Neutrophil (primary cell): ENCODE results near the gene CTNND2.

Experiments used
- H3K27ac ChIP-seq: fragments of 200-600 bp; sonication (generic); 2 replicates; pipeline ENCODE4 v1.5.1; 2016; ENCODE audit warnings: mild to moderate bottlenecking, moderate library complexity
- H3K27me3 ChIP-seq: fragments of 200-600 bp; sonication (generic); 2 replicates; pipeline ENCODE4 v1.6.0; 2016; ENCODE audit warnings: mild to moderate bottlenecking
- H3K36me3 ChIP-seq: fragments of 200-600 bp; sonication (generic); 2 replicates; pipeline ENCODE4 v1.5.1; 2017
- H3K4me1 ChIP-seq, 2 experiments: fragments of 200-600 bp in 1 of 2; sonication (generic) in 1 of 2; 1 replicate in 1 of 2; 2 replicates in 1 of 2; pipeline versions ENCODE4 v1.5.1 to v1.6.1; 2013 to 2016; ENCODE audit warnings: low read depth in 1 of 2, low read length in 1 of 2, mild to moderate bottlenecking in 1 of 2, moderate library complexity in 1 of 2; ENCODE audit not compliant: control insufficient read depth in 1 of 2, insufficient read depth in 1 of 2
- H3K4me3 ChIP-seq, 2 experiments: fragments of 200-600 bp in 1 of 2; sonication (generic) in 1 of 2; 1 replicate in 1 of 2; 2 replicates in 1 of 2; pipeline ENCODE4 v1.5.1; 2013 to 2016; ENCODE audit warnings: low read depth in 1 of 2, low read length in 1 of 2, mild to moderate bottlenecking in 1 of 2, moderate library complexity in 1 of 2
- H3K9me3 ChIP-seq: fragments of 200-600 bp; sonication (generic); 2 replicates; pipeline ENCODE4 v1.5.1; 2016
- CTCF ChIP-seq: fragments of 200-600 bp; sonication (generic); IDR thresholded peaks from 2 replicates; pipeline ENCODE4 v1.5.1; 2016; ENCODE audit warnings: antibody characterized with exemption

CTNND2 gene

GRCh38 chr5:11894992-11895391, 9.3 kb downstream of the CTNND2 start:
- Histone ChIP-seq H3K4me3 (no peak overlapping the region), H3K4me1 (no peaks in the 10 kb centered on the region), H3K36me3 (no peaks in the 10 kb centered on the region), H3K27ac (no peak overlapping the region), H3K9me3 (no peaks in the 10 kb centered on the region), H3K27me3 (no peaks in the 10 kb centered on the region)
- no peak for TF ChIP-seq CTCF

GRCh38 chr5:11892832-11893231, 11.4 kb downstream of the CTNND2 start:
- H3K27ac ChIP-seq: no peak overlapping the region
- H3K9me3 ChIP-seq: no peaks in the 10 kb centered on the region
- no peak overlapping the region for H3K4me3 ChIP-seq
- no peaks in the 10 kb centered on the region for H3K36me3 ChIP-seq
- H3K4me1 ChIP-seq: no peaks in the 10 kb centered on the region
- TF ChIP-seq CTCF: no peak
- H3K27me3 ChIP-seq: no peaks in the 10 kb centered on the region

- no peaks in the 10 kb centered on the region for H3K27me3 ChIP-seq
- TF ChIP-seq CTCF: no peak
- H3K4me3 ChIP-seq: no peak overlapping the region
- no peak overlapping the region for H3K27ac ChIP-seq
- H3K4me1 ChIP-seq: no peaks in the 10 kb centered on the region
- H3K9me3 ChIP-seq: no peaks in the 10 kb centered on the region
- H3K36me3 ChIP-seq: no peaks in the 10 kb centered on the region
These were observed 13.5 kb downstream of the CTNND2 start for GRCh38 chr5:11890777-11891176.

- H3K4me1 ChIP-seq: no peaks in the 10 kb centered on the region
- no peaks in the 10 kb centered on the region for H3K9me3 ChIP-seq
- no peaks in the 10 kb centered on the region for H3K27me3 ChIP-seq
- no peak overlapping the region for H3K27ac ChIP-seq
- no peak for TF ChIP-seq CTCF
- H3K4me3 ChIP-seq: no peak overlapping the region
- no peaks in the 10 kb centered on the region for H3K36me3 ChIP-seq
These were observed 16.0 kb downstream of the CTNND2 start for GRCh38 chr5:11888221-11888620.

GRCh38 chr5:11878814-11879213, 25.4 kb downstream of the CTNND2 start:
- Histone ChIP-seq H3K27ac (no peak overlapping the region), H3K4me1 (no peaks in the 10 kb centered on the region), H3K27me3 (no peaks in the 10 kb centered on the region), H3K9me3 (no peaks in the 10 kb centered on the region), H3K36me3 (no peaks in the 10 kb centered on the region), H3K4me3 (no peak overlapping the region)
- no peak for TF ChIP-seq CTCF

- no peaks in the 10 kb centered on the region for H3K9me3 ChIP-seq
- H3K27ac ChIP-seq: no peak overlapping the region
- H3K4me3 ChIP-seq: no peak overlapping the region
- no peaks in the 10 kb centered on the region for H3K36me3 ChIP-seq
- H3K27me3 ChIP-seq: no peaks in the 10 kb centered on the region
- H3K4me1 ChIP-seq: no peaks in the 10 kb centered on the region
- TF ChIP-seq CTCF: no peak
These were observed 30.7 kb downstream of the CTNND2 start for GRCh38 chr5:11873587-11873986.
